ENCODE results near the gene ZNF580. TPM values are rescaled to one million over a fixed set of nuclear protein-coding genes. Genes with fewer than 3 reads are reported as not detected.

The ZNF580 gene
- total RNA-seq, 1 donor from 2014 or later: 2.4 TPM

GRCh38 chr19:55692681-55693081, 51.9 kb downstream of the ZNF580 start:
- DNase-seq (ENCODE audit: low read depth) (no peak), FAIRE-seq (no peak)
- no peaks in the 10 kb centered on the region for H3K27me3 ChIP-seq (ENCODE audit: control insufficient read depth, insufficient read depth, low read length)
- H3K36me3 ChIP-seq (ENCODE audit: control insufficient read depth, insufficient read depth, low read length): peaks cover 37% of the 10 kb centered on the region
- no peak overlapping the region for H3K4me3 ChIP-seq (ENCODE audit: low read depth, low read length)
- TF ChIP-seq CTCF (IDR thresholded peaks at IDR 0.05; ENCODE audit: insufficient read depth, low read length, severe bottlenecking): no peak

Other genes with a start within 250 kb of the ZNF580 start
- 38.2 and 50.4 TPM in 2 replicates for gene UBE2S, start 233.2 kb upstream of the ZNF580 start, total RNA-seq
- gene SHISA7, start 197.7 kb upstream of the ZNF580 start, total RNA-seq: not detected in 2 replicates
- gene ISOC2, start 179.4 kb upstream of the ZNF580 start, total RNA-seq: 33.2 and 33.3 TPM in 2 replicates
- gene C19orf85, start 176.3 kb upstream of the ZNF580 start, total RNA-seq: not detected in 2 replicates
- 0.79 and 1.0 TPM in 2 replicates for gene ZNF628, start 164.4 kb upstream of the ZNF580 start, total RNA-seq
- gene NAT14, start 155.8 kb upstream of the ZNF580 start, total RNA-seq: 2.4 and 3.5 TPM in 2 replicates
- under 0.01 and 0.26 TPM in 2 replicates for gene SSC5D, start 152.6 kb upstream of the ZNF580 start, total RNA-seq
- not detected in 2 replicates for gene SBK2, start 103.9 kb upstream of the ZNF580 start, total RNA-seq
- gene SBK3, start 95.5 kb upstream of the ZNF580 start, total RNA-seq: not detected in 2 replicates
- 1.8 and 2.2 TPM in 2 replicates for gene ZNF579, start 60.2 kb upstream of the ZNF580 start, total RNA-seq
- gene FIZ1, start 41.5 kb upstream of the ZNF580 start, total RNA-seq: 2.1 and 3.5 TPM in 2 replicates
- 18.4 and 19.6 TPM in 2 replicates for gene ZNF524, start 40.7 kb upstream of the ZNF580 start, total RNA-seq
- 0.53 and 0.64 TPM in 2 replicates for gene ZNF865, start 35.4 kb upstream of the ZNF580 start, total RNA-seq
- gene ZNF784, start 16.4 kb upstream of the ZNF580 start, total RNA-seq: 5.0 and 5.1 TPM in 2 replicates
- gene ZNF581, start 2.6 kb downstream of the ZNF580 start, total RNA-seq: 9.6 and 19.2 TPM in 2 replicates
- 2.6 and 2.9 TPM in 2 replicates for gene CCDC106, start 7.2 kb downstream of the ZNF580 start, total RNA-seq
- gene U2AF2, start 14.0 kb downstream of the ZNF580 start, total RNA-seq: 121 and 140 TPM in 2 replicates
- gene EPN1, start 34.2 kb downstream of the ZNF580 start, total RNA-seq: 28.2 and 80.5 TPM in 2 replicates
- gene NLRP9, start 97.4 kb downstream of the ZNF580 start, total RNA-seq: not detected in 2 replicates
- gene RFPL4A, start 118.1 kb downstream of the ZNF580 start, total RNA-seq: not detected in 2 replicates
- gene RFPL4AL1, start 128.1 kb downstream of the ZNF580 start, total RNA-seq: not detected in 2 replicates
- not detected in 2 replicates for gene NLRP11, start 191.0 kb downstream of the ZNF580 start, total RNA-seq
- gene NLRP4, start 195.5 kb downstream of the ZNF580 start, total RNA-seq: not detected in 2 replicates